ENCODE data around the gene L2HGDH.

Gene L2HGDH

GRCh38 chr14:50285861-50286260, 26.2 kb downstream of the L2HGDH start:
- no peak for DNase-seq

GRCh38 chr14:50272498-50272897, 39.5 kb downstream of the L2HGDH start:
- no peak for DNase-seq

GRCh38 chr14:50270932-50271331, 41.1 kb downstream of the L2HGDH start:
- no peak for DNase-seq

DNA sequence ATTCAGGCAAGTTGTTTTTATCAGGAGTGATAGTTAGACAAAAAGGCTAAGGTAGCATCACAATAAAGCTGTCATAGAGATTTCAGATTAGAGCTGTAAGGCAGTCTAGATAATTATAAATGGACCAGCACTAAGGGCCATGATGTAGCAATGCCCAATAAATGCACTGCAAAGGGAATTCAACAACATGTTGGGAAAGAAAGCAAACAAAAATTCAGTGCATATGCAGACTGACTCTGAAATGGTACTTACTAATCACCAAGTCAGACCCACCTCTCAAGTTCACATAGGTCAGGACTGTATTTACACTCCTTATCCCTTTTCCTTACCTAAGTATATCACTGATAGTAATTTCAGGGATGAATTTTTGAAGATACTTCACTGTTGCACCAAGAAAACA, 47.0 kb downstream of the L2HGDH start:
- no peak for DNase-seq

DNA sequence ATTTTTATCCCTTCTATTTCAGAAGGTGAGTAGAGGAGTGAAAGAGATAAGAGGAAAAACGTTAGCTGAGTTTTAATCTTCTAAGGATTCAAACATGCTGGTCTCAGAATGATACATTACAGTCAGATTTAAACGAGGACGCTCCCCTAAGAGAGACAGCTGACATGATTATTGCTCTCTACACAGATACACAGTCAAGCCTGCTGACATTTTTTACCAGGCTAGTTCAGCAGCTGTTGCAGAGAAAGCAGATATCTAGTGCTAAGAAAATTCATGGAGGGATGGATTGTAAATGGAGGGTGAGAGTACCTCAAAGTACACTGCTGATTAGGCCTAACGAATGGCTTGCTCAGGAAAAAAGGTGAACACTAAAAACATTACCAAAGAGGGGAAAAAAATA, 48.7 kb downstream of the L2HGDH start:
- no peak for DNase-seq

GRCh38 chr14:50262865-50263264, 49.2 kb downstream of the L2HGDH start:
- no peak for DNase-seq

DNA sequence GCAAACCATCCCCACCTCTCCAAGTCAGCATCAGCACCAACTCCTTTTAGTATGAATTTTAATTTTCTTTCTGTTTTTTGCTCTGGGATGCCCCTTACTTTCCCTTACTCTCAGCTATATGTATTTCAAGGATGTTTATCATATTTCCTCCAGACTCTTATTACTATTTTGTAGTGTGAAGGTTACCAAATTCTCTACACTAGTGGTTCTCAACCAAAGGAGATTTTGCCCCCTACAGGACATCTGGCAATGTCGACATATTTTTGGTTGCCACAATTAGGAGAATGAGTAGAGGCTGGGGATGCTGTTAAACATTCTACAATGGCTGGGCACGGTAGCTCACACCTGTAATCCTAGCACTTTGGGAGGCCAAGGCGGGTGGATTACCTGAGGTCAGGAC, 51.5 kb downstream of the L2HGDH start:
- peak; percentile 5 for DNase-seq

DNA sequence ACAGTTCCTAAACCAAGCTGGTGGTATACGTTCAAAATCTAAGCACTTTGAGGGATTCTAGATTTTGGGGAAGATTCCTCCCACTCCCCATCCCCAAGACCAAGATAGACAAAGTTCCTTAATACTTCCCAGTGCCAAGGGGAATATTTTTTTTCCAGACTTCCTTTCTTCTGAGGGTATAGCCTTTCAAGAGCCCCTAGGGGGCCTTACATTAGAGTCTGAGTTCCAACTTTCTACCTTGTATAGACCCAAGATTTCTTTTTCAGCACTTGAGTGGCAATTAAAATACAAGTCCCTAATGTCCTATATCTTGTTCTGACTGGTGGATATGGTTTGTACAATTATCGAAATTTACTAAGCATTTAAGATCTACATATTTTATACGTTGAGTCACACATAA, 52.0 kb downstream of the L2HGDH start:
- no peak for DNase-seq

DNA sequence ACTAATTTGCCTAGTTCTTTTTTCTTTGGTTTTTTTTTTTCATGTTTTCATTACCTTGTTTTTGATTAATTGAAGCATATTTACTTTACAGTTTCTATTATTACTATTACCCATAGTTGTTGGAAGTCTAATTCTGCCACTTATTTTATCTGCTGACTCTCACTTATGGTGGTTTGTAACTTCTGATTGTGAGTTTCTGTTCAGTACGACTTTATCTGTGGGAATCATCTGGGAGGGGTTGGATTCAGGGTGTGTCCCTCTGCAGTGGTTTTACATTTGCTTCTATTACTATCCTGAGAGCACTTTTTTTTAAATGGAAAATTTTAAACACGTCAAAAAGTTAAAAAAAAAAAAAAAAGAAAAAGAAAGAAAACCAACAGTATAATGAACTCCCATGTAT, 54.3 kb downstream of the L2HGDH start:
- no peak for DNase-seq

DNA sequence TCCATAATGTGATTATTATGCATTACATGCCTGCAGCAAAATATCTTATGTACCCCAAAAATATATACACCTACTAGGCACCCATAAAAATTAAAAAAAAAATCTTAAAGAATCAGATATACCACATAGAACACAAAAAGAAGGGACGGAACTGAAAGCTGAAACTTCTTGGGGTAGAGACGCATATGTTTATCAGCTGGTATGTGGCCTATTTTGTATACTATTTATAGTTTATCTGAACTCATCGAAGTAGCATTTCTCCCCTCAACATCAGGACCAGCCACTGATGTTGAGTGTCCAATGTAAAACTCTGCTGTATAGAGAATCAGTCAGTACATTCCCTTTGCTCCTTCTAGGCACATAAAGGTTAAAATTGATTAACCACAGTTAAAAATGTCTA, 57.8 kb downstream of the L2HGDH start:
- DNase-seq = no peak

- no peak for DNase-seq
Measured at GRCh38 chr14:50249136-50249775, 62.8 kb downstream of the L2HGDH start.

DNA sequence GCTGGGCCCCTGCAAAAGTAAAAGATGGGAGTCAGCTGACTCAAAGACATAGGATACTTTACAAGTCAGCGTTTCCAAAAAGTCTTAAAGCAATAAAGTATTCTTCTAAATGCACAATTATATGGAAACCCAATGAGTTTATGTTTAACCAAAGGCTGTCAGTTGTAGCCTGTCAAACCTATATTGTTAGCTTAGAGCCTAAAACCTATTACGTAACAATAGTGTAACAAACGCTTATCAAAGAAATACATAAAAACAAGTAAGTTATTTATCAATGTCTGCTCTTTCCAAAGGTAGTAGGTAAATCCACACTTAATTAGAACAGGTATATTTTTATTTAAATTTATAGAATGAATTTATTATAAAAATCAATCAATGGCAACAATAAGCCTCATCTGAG, 64.8 kb downstream of the L2HGDH start:
- DNase-seq = no peak

- no peak for DNase-seq
Measured at GRCh38 chr14:50242566-50243310, 69.3 kb downstream of the L2HGDH start.

GRCh38 chr14:50242096-50242495, 69.9 kb downstream of the L2HGDH start:
- DNase-seq = no peak

- no peak for DNase-seq
Measured at GRCh38 chr14:50237427-50237826, 74.6 kb downstream of the L2HGDH start.

- no peak for DNase-seq
Measured at GRCh38 chr14:50233951-50234250, 78.1 kb downstream of the L2HGDH start.

DNA sequence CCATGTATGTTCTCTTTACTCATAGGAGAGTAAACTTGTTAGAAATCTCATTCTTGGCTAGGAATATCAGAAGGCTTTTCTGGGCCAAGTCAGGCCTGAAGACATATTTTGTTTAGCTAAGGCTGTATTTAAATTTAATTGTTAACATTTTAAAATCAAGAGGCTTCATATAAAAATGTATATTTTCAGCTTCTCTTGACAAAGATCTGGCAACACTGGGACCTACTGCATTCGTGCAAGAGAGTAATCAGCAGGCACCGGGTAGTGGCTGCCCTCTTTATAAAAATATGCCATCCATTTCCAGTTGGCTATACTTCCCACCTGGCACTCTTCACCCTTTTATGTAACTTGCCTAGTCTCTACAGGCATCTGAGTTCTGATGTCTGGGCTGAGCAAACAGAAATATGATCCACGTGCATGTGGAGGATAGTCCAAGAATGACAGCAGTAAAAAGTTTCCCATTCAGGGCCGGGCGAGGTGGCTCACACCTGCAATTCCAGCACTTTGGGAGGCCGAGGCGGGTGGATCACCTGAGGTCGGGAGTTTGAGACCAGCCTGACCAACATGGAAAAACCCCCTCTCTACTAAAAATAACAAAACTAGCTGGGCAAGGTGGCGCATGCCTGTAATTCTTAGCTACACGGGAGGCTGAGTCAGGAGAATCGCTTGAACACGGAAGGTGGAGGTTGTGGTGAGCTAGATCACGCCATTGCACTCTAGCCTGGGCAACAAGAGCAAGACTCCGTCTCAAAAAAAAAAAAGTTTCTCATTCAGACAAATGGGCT, 78.7 kb downstream of the L2HGDH start:
- DNase-seq = no peak

DNA sequence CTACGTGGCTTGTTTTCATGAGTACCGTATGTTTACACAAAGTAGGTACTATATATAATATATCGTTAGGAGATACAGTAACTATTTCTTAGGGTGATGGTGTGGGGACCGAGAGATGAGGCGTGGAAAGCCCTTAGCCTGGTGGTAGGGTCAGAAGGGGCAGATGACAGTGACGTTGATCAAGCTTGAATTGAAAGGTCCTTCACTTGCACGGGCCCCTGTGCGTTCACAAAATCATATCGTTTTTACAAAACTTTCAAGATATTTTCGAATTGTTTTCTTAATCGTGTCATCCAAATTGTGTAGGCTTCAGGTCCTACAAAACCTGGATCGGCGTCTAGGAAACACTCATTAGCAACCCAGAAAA, 79.8 kb downstream of the L2HGDH start:
- DNase-seq = no peak

DNA sequence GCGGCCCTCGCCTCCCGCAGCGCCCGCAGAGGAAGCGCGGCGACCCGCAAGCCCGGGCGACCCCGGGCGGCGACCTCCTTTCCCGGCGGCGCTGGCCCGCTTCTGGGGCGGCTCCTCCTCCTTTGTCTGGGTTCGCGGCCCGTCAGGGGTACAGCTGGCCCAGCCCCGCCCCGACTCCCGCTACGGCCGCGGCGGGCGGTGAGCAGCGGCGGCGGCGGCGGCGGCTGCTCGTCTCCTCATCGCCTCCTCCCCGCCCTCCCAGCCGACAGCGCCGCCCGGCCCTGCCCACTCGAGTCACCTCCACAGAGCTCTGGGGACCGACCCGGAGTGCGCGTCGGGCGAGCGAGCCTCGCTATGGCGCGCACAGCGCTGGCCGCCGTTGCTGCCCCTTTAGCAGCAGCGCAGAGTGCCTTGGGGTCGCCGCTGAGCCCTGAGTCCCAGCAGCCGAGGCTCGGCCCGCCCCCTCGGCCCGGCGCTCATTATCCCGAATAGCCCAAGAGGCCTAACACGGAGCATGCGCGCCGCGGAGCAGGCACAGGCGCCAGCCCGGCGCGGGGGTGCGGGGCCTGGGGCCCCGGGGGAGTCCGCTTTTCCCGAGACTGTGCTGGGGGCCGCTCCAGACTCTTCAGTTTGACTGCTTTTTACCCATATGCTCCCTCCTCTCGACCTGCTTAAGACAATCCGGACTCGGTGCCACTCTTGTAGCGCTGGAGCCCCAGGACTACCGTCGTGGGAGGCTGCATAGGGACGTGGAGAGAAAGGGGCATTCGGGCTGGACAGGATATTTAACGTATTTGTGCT, 80.4 kb downstream of the L2HGDH start, which contains the start of gene SOS2:
Gene SOS2 (minus strand): TSS at position 104 of the 801 bp plus-strand sequence. CDS start 295 bp downstream, outside the sequence.
- DNase-seq = peak; percentile 78

- no peak for DNase-seq
Measured at GRCh38 chr14:50230701-50231474, 81.1 kb downstream of the L2HGDH start.

DNA sequence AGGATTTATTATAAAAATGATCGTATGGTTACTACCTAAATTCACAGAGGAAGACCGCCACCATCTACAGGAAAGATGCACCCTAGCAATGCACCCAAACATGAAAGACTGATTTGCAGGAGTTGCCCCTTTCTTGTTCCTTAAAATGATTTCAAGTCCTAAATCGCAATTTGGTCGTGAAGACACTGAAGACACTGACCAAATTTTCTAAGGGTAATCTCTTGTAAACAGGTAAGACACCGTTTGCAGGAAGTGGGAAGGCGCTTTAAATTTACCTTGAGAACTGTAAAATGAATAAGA, 81.7 kb downstream of the L2HGDH start:
- DNase-seq = no peak

- DNase-seq = no peak
Measured at GRCh38 chr14:50229681-50230080, 82.3 kb downstream of the L2HGDH start.

GRCh38 chr14:50228313-50228712, 83.7 kb downstream of the L2HGDH start:
- DNase-seq = no peak
